GM19351 (cell line): ENCODE measurements around the gene DTYMK.

ENCODE experiments used
- ATAC-seq: cut with Tn5 transposase; IDR thresholded peaks from one replicate; pipeline ENCODE4 v1.9.1; 2021; ENCODE audit warnings: mild to moderate bottlenecking, moderate library complexity; ENCODE audit not compliant: unreplicated experiment

Gene DTYMK

GRCh38 chr2:241649927-241650326 is 36.7 kb downstream of the DTYMK start:
- ATAC-seq: no peak

DNA sequence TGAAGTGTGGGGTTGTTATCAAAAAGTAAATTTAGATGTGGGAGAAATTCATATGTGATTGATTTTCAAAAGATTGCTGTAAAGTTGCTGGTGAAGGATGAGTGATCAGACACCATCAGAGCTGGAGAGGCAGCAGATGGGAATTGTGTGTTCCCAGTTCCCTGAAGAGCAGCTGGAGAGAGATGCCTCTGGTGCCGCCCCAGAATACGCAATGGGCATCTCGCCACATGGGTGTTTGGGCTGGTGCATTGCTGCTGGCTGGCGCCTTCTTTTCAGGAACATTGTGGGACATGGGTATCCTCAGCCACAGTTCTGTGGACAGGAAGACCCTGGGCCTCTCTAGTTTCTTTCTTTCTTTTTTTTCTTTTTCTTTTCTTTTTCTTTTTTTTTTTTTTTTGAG is 37.2 kb downstream of the DTYMK start:
- no peak for ATAC-seq

DNA sequence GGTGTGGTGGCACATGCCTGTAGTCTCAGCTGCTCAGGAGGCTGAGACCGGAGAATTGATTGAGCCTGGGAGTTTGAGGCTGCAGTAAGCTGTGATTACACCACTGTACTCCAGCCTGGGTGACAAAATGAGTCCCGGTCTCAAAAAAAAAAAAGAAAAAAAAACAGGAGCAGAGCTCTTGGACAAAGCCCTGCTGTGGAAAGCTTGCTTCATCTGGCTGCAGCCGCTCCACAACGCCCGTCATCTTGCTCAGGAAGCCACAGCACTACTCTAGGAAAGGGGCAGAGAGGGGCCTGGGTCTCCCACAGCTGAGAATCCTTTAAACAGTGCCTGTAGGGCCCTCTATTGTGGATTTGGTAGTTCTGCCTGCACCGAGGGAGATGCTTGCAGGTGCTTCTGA is 38.2 kb downstream of the DTYMK start:
- no peak for ATAC-seq

DNA sequence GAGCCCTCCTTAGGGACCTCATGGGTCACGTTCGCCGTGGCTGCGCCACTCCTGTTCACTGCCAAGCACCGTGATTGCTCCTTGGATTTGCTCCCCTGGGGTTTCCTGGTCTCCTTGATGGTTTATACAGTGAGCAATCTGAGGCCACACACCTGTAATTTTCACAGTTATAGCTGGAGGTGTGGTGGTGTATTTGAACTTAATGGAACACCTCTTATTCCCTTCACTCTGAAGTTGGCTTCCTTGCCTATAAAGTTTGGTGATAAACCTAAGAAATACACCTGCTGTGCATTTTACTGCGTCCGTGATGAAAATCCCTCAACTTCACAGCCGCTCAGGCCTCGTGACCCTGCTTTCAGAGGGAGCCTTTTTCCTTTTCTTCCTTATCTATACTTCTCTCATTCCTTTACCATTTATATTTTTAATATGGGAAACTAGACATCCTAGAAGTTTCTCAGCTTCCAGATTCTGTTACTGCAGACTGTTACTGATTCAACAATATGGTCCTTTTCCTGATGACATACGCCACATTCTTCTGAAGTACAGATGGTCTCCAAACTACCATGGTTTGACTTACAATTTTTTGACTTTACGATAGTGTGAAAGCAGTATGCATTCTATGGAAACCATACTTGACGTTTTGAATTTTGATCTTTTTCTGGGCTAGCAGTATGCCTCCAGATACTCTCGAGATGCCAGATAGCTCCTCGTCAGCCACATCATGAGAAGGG is 40.5 kb downstream of the DTYMK start:
- no peak for ATAC-seq

- ATAC-seq: no peak
Observed at GRCh38 chr2:241645056-241645914, 41.3 kb downstream of the DTYMK start.

- no peak for ATAC-seq
Observed at GRCh38 chr2:241641631-241642030, 45.0 kb downstream of the DTYMK start.

GRCh38 chr2:241640165-241640795 is 46.3 kb downstream of the DTYMK start:
- ATAC-seq: no peak

GRCh38 chr2:241639385-241639784 is 47.2 kb downstream of the DTYMK start:
- ATAC-seq: no peak

DNA sequence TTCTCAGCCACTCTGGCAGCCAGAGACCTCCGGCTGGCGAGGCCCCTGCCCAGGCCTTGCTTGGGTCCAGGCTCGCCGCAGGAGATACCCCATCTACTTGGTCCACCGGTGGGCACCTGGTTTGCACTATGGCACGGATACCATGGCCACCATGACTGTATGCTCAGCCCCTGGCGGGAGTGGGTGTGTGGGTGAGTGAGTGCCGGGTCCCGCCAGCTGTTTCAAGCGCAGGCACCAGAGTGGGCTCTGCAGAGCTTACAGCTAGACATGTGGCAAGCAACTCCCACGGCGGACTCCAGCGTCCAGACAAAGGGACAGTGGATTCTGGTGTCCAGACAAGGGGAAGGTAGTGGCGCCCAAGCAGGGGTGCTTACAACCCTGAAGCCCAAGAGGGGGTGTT is 47.7 kb downstream of the DTYMK start:
- ATAC-seq: no peak

DNA sequence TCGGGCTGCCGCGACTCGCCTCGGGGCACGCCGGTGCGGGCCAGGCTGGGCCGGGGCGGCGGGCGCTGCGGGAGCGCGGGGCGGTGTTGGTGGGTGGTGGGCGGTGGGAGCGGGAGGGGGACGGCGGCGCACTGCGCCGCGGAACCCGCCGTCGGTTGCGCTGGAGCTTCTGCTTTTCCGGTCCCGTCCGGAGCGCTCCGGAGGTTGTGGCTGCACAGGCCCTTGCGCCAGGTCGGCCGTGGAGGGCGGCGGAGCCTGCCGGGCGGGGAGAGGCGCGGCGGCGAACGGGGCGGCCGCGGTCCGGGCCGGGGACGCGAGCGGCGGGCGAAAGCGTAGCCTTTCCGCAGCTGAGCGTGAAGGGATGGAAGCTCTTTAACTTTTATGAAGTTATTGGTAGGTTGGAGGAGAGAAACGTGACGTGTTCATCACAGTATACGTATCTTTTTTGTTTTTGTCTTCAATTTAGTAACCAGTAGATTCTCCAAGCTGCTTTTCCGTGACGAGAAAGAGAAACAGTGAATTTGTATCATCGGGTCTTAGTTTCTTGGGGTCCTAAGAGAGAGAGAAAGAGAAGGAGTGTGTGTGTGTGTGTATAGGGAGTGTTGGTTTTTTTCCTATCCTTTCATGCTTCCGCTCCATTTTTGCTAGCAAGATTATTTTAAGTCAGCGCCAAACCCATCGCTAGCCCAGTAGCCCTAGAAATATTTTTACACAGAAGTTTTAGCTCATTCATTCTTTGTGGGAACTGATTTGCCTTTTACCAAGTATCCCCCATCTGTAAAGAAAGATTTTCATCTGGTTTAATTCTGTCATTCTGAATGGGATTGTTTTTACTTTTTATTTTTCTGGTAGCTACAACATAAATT is 48.6 kb downstream of the DTYMK start:
- peak; percentile 25 for ATAC-seq

GRCh38 chr2:241637018-241637794 is 49.4 kb downstream of the DTYMK start, which contains the start of the genes ATG4B and THAP4:
Gene ATG4B (plus strand): TSS chr2:241637693. CDS start chr2:241637715, 22 bp downstream.
Gene THAP4 (minus strand): TSS chr2:241637158. CDS start chr2:241637017, 141 bp downstream.
- ATAC-seq: peak; percentile 61

GRCh38 chr2:241636182-241637017 is 50.2 kb downstream of the DTYMK start:
- ATAC-seq: peak; percentile 33

- no peak for ATAC-seq
Observed at GRCh38 chr2:241635756-241636155, 50.9 kb downstream of the DTYMK start.

GRCh38 chr2:241633561-241633960 is 53.1 kb downstream of the DTYMK start:
- no peak for ATAC-seq

DNA sequence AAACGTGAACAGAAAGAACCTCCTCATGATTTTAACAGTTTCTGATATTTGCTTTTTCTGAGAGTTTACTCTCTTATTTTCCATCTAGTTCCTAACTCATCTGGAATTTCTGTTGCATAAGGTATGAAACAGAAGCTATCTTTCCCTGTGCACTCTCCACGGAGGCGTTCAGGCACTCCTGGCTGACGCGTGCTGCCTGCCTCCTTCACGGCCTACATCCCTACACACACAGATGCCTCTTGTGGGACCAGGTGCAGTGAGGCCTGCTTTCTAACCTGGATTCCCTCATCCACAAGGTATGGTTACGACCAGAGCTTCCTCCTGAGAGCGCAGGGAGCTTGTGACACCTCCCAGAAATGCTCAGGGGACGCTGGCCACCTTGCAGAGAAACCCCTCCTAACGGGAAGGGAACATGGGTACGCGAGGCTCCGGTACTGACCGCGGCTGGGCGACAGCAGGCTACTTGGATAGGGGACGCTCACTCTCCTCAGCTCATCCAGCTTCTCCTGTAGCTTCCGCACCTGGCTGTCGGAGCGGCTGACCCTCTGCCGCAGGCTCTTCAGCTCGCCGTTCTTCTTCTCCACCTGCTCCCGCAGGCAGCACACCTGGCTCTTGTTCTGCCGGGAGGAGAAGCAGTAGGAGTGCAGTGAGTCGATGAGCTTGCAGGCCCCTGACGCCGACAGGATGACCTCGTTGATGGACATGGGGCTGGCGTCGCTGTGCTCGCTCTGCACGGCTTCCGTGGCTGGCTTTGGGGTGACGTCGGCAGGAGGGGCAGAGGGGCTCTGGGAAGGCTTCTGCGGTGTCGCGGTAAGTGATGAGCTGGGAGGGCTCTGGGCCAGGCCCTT is 53.9 kb downstream of the DTYMK start:
- ATAC-seq: no peak

DNA sequence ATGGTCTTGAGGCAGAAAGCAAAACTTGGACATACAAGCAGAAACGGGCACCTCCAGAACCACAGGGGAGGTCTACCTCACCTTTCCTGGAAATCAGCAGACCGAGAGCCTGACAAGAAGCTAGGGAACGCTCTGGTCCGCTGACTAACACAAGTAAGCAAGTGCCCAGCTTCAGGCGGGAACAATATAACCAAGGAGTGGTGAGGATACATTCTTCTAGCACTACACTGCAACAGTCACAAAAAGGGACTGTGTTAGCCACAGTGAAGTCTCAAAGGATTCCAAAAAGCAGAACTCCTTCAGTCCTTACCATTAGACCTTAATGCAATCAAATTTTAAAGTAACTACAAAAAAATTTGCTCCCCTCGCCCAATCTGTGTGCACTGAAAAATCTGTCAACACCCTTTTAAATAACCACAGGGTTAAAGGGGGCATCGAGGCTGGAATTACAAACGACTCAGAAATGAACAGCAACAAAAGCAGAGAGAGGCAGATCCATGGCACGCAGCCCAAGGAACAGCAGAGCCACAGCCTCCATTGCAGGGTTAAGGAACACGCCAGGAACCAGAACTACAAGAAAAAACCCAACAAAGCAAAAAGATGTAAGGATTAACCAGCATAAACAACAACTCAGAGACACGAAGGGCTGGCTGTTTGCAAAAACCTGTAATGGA is 56.7 kb downstream of the DTYMK start:
- ATAC-seq: no peak

- ATAC-seq: no peak
Observed at GRCh38 chr2:241627675-241628074, 58.9 kb downstream of the DTYMK start.
